K562 (cell line): ENCODE results near the gene KCNK1. TPM values are rescaled to one million over a fixed set of nuclear protein-coding genes. Genes with fewer than 3 reads are reported as not detected.

ENCODE experiments used
- FOXP4 ChIP-seq: sonication (generic); formaldehyde crosslinking; IDR thresholded peaks from 2 replicates; pipeline ENCODE4 v1.8.0; 2022; ENCODE audit warnings: mild to moderate bottlenecking, missing genetic modification reagents, borderline replicate concordance
- GTF2F1 ChIP-seq: IDR thresholded peaks from 2 replicates; pipeline ENCODE4 v1.6.1; 2011; ENCODE audit warnings: low read depth, low read length, improper control_type of control experiment
- GTF3C2 ChIP-seq: IDR thresholded peaks from 3 replicates; pipeline ENCODE4 v1.6.1; 2011; ENCODE audit warnings: borderline replicate concordance, mild to moderate bottlenecking, moderate library complexity; ENCODE audit not compliant: insufficient read length; ENCODE audit errors: extremely low read depth
- HDGF ChIP-seq: fragments of 450-650 bp; IDR thresholded peaks from 2 replicates; pipeline ENCODE4 v1.6.1; 2016
- HMGN3 ChIP-seq: IDR thresholded peaks from 2 replicates; pipeline ENCODE4 v1.6.1; 2011; ENCODE audit warnings: borderline replicate concordance, low read depth, mild to moderate bottlenecking, mixed read lengths, low read length; ENCODE audit not compliant: insufficient read length; ENCODE audit errors: extremely low read depth
- POLR2G ChIP-seq: fragments of 200-400 bp; formaldehyde crosslinking; IDR thresholded peaks from 2 replicates; pipeline ENCODE4 v1.6.1; 2017; ENCODE audit warnings: low read depth, mild to moderate bottlenecking, antibody characterized with exemption, low read length, moderate library complexity
- RBM15 ChIP-seq: fragments of 200-400 bp; formaldehyde crosslinking; IDR thresholded peaks from 2 replicates; pipeline ENCODE4 v1.6.1; 2018; ENCODE audit warnings: mild to moderate bottlenecking, low read length, moderate library complexity; ENCODE audit not compliant: insufficient read depth
- TCF7 ChIP-seq: sonication (generic); IDR thresholded peaks from 2 replicates; pipeline ENCODE4 v1.6.1; 2016; ENCODE audit warnings: antibody characterized with exemption, borderline replicate concordance
- TFAM ChIP-seq: fragments of 250-450 bp; sonication (Bioruptor Pico); conservative IDR thresholded peaks from 2 replicates; pipeline ENCODE4 v1.5.0; 2021; ENCODE audit warnings: mild to moderate bottlenecking, moderate library complexity
- THAP12 ChIP-seq: fragments of 250-450 bp; sonication (Bioruptor Pico); IDR thresholded peaks from 2 replicates; pipeline ENCODE4 v1.9.0; 2021; ENCODE audit warnings: mild to moderate bottlenecking, inconsistent platforms
- XRCC5 ChIP-seq: fragments of 200-400 bp; formaldehyde crosslinking; IDR thresholded peaks from 2 replicates; pipeline ENCODE4 v1.6.1; 2017; ENCODE audit warnings: low read depth, mild to moderate bottlenecking, low read length
- ZBTB34 ChIP-seq: fragments of 250-450 bp; sonication (Bioruptor Pico); IDR thresholded peaks from 2 replicates; pipeline ENCODE4 v1.8.0; 2021; ENCODE audit warnings: mild to moderate bottlenecking, moderate library complexity
- ZHX1 ChIP-seq: fragments of 150-350 bp; conservative IDR thresholded peaks from 2 replicates; pipeline ENCODE4 v1.6.1; 2014; ENCODE audit warnings: low read length
- ZNF253 ChIP-seq: fragments of 250-450 bp; sonication (Bioruptor Pico); conservative IDR thresholded peaks from 2 replicates; pipeline ENCODE4 v1.6.1; 2021; ENCODE audit warnings: mild to moderate bottlenecking
- ZNF830 ChIP-seq: fragments of 250-450 bp; sonication (Bioruptor Pico); IDR thresholded peaks from 2 replicates; pipeline ENCODE4 v1.5.0; 2021; ENCODE audit warnings: mild to moderate bottlenecking
- polyA plus RNA-seq, 8 experiments: library from polyadenylated mRNA; depleted of rRNA in 4 of 8; stranded (reverse) in 5 of 8; unstranded in 3 of 8; fragments of >200 nt; fragmentation: Nextera tagmentation in 2 of 8; fragmentation: Illumina TruSeq in 1 of 8; extraction: Ambion mirVana in 2 of 8; extraction: Trizol in 1 of 8; gene quantifications; 2 replicates each; pipeline versions ENCODE4 v1.2.1 to v1.2.3, GENCODE V29; 2011 to 2014; ENCODE audit warnings: inconsistent platforms in 1 of 8, missing spikeins in 1 of 8
- total RNA-seq, 7 experiments: library from RNA; depleted of rRNA in 6 of 7; stranded (reverse); fragments of >200 nt in 6 of 7; fragmentation: Illumina TruSeq in 2 of 7; extraction: Trizol in 2 of 7; gene quantifications; 2 replicates each; pipeline versions ENCODE4 v1.2.1 to v1.2.3, GENCODE V29; 2011 to 2021; ENCODE audit warnings: low replicate concordance in 1 of 7

KCNK1 gene
- total and polyA plus RNA-seq, 9 of the 15 experiments (the other 6 are each of a cell fraction or from before 2014, with no cell fraction given): 3.1 to 22.7 (median 6.0) TPM

- TF ChIP-seq GTF3C2: no peak
- no peak for TF ChIP-seq FOXP4
- peak; percentile 94; the same call in 1 of the 2 replicates for TF ChIP-seq ZHX1
- TF ChIP-seq RBM15: no peak
- TF ChIP-seq THAP12 (CRISPR knock-in tag): no peak
- TF ChIP-seq POLR2G: no peak
- peak; percentile 81 for TF ChIP-seq HMGN3
- no peak for TF ChIP-seq TFAM (CRISPR knock-in tag)
- peak; percentile 98 for TF ChIP-seq ZNF253
- no peak for TF ChIP-seq XRCC5
- TF ChIP-seq HDGF: no peak
- no peak for TF ChIP-seq GTF2F1
- peak; percentile 98 for TF ChIP-seq ZNF830
- TF ChIP-seq TCF7: no peak
- TF ChIP-seq ZBTB34 (CRISPR knock-in tag): peak; percentile 100
Observed at GRCh38 chr1:233665575-233666270, 51.8 kb downstream of the KCNK1 start (continued).
